Measurements from ENCODE around the gene UBALD2.
"Not testable (repeated sequence)": the region's sequence is repeated elsewhere in the genome, so short reads cannot be mapped to it uniquely, and the experiment has no call there.

Gene UBALD2

GRCh38 chr17:76244721-76245120 is 20.4 kb upstream of the UBALD2 start:
- DNase-seq (ENCODE audit: low read depth, low spot score) = not testable (repeated sequence)

GRCh38 chr17:76246080-76247066 is 18.8 kb upstream of the UBALD2 start:
- no peak for DNase-seq (ENCODE audit: low read depth, low spot score)

GRCh38 chr17:76247304-76247703 is 17.8 kb upstream of the UBALD2 start:
- DNase-seq (ENCODE audit: low read depth, low spot score) = no peak

GRCh38 chr17:76248013-76248782 is 16.9 kb upstream of the UBALD2 start:
- no peak for DNase-seq (ENCODE audit: low read depth, low spot score)

- no peak for DNase-seq (ENCODE audit: low read depth, low spot score)
Measured at GRCh38 chr17:76250141-76250540, 15.0 kb upstream of the UBALD2 start.

GRCh38 chr17:76251478-76252039 is 13.6 kb upstream of the UBALD2 start:
- no peak for DNase-seq (ENCODE audit: low read depth, low spot score)

GRCh38 chr17:76252040-76252954 is 12.9 kb upstream of the UBALD2 start:
- DNase-seq (ENCODE audit: low read depth, low spot score) = no peak

GRCh38 chr17:76252967-76253766 is 12.0 kb upstream of the UBALD2 start:
- DNase-seq (ENCODE audit: low read depth, low spot score) = not testable (repeated sequence)

- no peak for DNase-seq (ENCODE audit: low read depth, low spot score)
Measured at GRCh38 chr17:76253841-76254240, 11.3 kb upstream of the UBALD2 start.

GRCh38 chr17:76254275-76254674 is 10.9 kb upstream of the UBALD2 start:
- no peak for DNase-seq (ENCODE audit: low read depth, low spot score)

GRCh38 chr17:76255801-76256429 is 9.2 kb upstream of the UBALD2 start:
- DNase-seq (ENCODE audit: low read depth, low spot score) = no peak

GRCh38 chr17:76256430-76257050 is 8.6 kb upstream of the UBALD2 start:
- not testable (repeated sequence) for DNase-seq (ENCODE audit: low read depth, low spot score)

GRCh38 chr17:76260220-76260619 is 4.9 kb upstream of the UBALD2 start:
- DNase-seq (ENCODE audit: low read depth, low spot score) = no peak

GRCh38 chr17:76260669-76261068 is 4.5 kb upstream of the UBALD2 start:
- no peak for DNase-seq (ENCODE audit: low read depth, low spot score)

- DNase-seq (ENCODE audit: low read depth, low spot score) = peak; percentile 64
Measured at GRCh38 chr17:76261421-76262215, 3.5 kb upstream of the UBALD2 start.

- peak; percentile 61 for DNase-seq (ENCODE audit: low read depth, low spot score)
Measured at GRCh38 chr17:76262732-76263344, 2.3 kb upstream of the UBALD2 start.

- no peak for DNase-seq (ENCODE audit: low read depth, low spot score)
Measured at GRCh38 chr17:76263896-76264295, 1.3 kb upstream of the UBALD2 start.

- DNase-seq (ENCODE audit: low read depth, low spot score) = no peak
Measured at GRCh38 chr17:76264425-76264754, 758 bp upstream of the UBALD2 start.

Measured in astrocyte of the hippocampus (primary cell).